Keratinocyte (primary cell): ENCODE data around the gene RPIA.

Experiments used
- EZH2 ChIP-seq: IDR thresholded peaks from one replicate; pipeline ENCODE4 v1.6.1; 2012; ENCODE audit warnings: inconsistent platforms, mild to moderate bottlenecking, low read length, moderate library complexity
- TF ChIP-seq, protein P1 (sequence below), 3 experiments: IDR thresholded peaks in 1 of 3; conservative IDR thresholded peaks in 1 of 3; optimal IDR thresholded peaks in 1 of 3; 2 replicates in 2 of 3; 3 replicates in 1 of 3; pipeline versions ENCODE3 to v1.5.1; 2011; ENCODE audit warnings: low read length in 3 of 3, mild to moderate bottlenecking in 3 of 3, moderate library complexity in 2 of 3, control low read depth in 1 of 3, inconsistent platforms in 1 of 3; ENCODE audit not compliant: insufficient read depth in 2 of 3; ENCODE audit errors: extremely low read depth in 1 of 3

GRCh38 chr2:88697370-88698026, 6.0 kb downstream of the RPIA start:
- TF ChIP-seq, protein P1, sequence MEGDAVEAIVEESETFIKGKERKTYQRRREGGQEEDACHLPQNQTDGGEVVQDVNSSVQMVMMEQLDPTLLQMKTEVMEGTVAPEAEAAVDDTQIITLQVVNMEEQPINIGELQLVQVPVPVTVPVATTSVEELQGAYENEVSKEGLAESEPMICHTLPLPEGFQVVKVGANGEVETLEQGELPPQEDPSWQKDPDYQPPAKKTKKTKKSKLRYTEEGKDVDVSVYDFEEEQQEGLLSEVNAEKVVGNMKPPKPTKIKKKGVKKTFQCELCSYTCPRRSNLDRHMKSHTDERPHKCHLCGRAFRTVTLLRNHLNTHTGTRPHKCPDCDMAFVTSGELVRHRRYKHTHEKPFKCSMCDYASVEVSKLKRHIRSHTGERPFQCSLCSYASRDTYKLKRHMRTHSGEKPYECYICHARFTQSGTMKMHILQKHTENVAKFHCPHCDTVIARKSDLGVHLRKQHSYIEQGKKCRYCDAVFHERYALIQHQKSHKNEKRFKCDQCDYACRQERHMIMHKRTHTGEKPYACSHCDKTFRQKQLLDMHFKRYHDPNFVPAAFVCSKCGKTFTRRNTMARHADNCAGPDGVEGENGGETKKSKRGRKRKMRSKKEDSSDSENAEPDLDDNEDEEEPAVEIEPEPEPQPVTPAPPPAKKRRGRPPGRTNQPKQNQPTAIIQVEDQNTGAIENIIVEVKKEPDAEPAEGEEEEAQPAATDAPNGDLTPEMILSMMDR (optimal IDR thresholded peaks at IDR 0.05 in 1 of 3, IDR thresholded peaks at IDR 0.05 in 1 of 3, conservative IDR thresholded peaks at IDR 0.05 in 1 of 3; ENCODE audit: extremely low read depth in 1 of 3, insufficient read depth in 2 of 3, low read length in 3 of 3) = no peak
- no peak for TF ChIP-seq EZH2
